ENCODE measurements around the gene HELZ. TPM values are rescaled to one million over a fixed set of nuclear protein-coding genes. Genes with fewer than 3 reads are reported as not detected.

Gene HELZ
- total and polyA plus RNA-seq, 2 donors (not counting 3 experiments of a cell fraction or from before 2014, with no cell fraction given) = 8.0 to 47.3 TPM

GRCh38 chr17:67055041-67055443 is 190.0 kb downstream of the HELZ start:
- dilution Hi-C loops (cut with MboI; ENCODE audit: extremely low pct_ligation_motif_present, low sequenced_read_pairs) (no loop called here), intact Hi-C loops (cut with micrococcal nuclease) (no loop called here)
- H3K27ac ChIP-seq (ENCODE audit: insufficient read depth, low read depth, low read length) = no peak overlapping the region
- ChIA-PET POLR2A (no interaction called here), CTCF (no interaction called here)
- no peak overlapping the region for H3K9ac ChIP-seq (replicated peaks; ENCODE audit: extremely low read depth, insufficient read depth, low read length)
- FAIRE-seq (no peak), DNase-seq (ENCODE audit: low read depth, low spot score) (no peak)
- TF ChIP-seq, protein P1, sequence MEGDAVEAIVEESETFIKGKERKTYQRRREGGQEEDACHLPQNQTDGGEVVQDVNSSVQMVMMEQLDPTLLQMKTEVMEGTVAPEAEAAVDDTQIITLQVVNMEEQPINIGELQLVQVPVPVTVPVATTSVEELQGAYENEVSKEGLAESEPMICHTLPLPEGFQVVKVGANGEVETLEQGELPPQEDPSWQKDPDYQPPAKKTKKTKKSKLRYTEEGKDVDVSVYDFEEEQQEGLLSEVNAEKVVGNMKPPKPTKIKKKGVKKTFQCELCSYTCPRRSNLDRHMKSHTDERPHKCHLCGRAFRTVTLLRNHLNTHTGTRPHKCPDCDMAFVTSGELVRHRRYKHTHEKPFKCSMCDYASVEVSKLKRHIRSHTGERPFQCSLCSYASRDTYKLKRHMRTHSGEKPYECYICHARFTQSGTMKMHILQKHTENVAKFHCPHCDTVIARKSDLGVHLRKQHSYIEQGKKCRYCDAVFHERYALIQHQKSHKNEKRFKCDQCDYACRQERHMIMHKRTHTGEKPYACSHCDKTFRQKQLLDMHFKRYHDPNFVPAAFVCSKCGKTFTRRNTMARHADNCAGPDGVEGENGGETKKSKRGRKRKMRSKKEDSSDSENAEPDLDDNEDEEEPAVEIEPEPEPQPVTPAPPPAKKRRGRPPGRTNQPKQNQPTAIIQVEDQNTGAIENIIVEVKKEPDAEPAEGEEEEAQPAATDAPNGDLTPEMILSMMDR (IDR thresholded peaks at IDR 0.05; ENCODE audit: extremely low read depth in 1 of 2, insufficient read depth in 1 of 2, low read depth in 1 of 2, low read length in 2 of 2) = no peak
- H4K20me1 ChIP-seq (replicated peaks; ENCODE audit: control insufficient read depth, extremely low read depth, insufficient read depth, low read length) = no peaks in the 10 kb centered on the region
- no peaks in the 10 kb centered on the region for H3K79me2 ChIP-seq (ENCODE audit: control insufficient read depth, insufficient read depth, low read length)
- no peaks in the 10 kb centered on the region for H3K4me1 ChIP-seq (ENCODE audit: control insufficient read depth, extremely low read depth, insufficient read depth, low read length)
- BruUV-seq (replicated peaks) = no TSS peak
- H3K9me1 ChIP-seq (replicated peaks; ENCODE audit: control insufficient read depth, extremely low read depth, insufficient read depth, low read length) = no peaks in the 10 kb centered on the region
- no peak overlapping the region for H3K4me2 ChIP-seq (ENCODE audit: insufficient read depth, low read length)
- H2AFZ ChIP-seq (ENCODE audit: low read depth, low read length) = no peak overlapping the region
- H3K9me3 ChIP-seq (replicated peaks; ENCODE audit: control insufficient read depth, insufficient read depth, low read length) = no peaks in the 10 kb centered on the region
- H3K4me3 ChIP-seq (replicated peaks in 1 of 3; ENCODE audit: insufficient read depth in 1 of 3, low read depth in 1 of 3, low read length in 3 of 3) = no peak overlapping the region
- no peaks in the 10 kb centered on the region for H3K27me3 ChIP-seq (ENCODE audit: control insufficient read depth in 2 of 2, insufficient read depth in 2 of 2, low read length in 2 of 2)
- H3K36me3 ChIP-seq (ENCODE audit: control insufficient read depth in 2 of 2, extremely low read depth in 1 of 2, insufficient read depth in 2 of 2, low read length in 2 of 2) = no peaks in the 10 kb centered on the region

DNA sequence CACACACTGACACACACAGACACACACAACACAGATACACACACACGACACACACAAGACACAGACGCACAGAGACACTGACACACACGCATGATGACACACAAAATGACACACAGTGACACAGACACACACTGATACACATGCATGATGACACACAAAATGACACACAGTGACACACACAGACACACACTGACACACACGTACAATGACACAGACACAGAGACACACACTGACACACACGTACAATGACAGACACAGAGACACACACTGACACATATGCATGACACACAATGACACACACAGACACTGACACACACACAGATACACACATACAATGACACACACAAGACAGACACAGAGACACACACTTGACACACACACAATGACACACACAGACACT is 190.4 kb downstream of the HELZ start:
- ChIA-PET POLR2A (no interaction called here), CTCF (no interaction called here)
- no peaks in the 10 kb centered on the region for H3K79me2 ChIP-seq (ENCODE audit: control insufficient read depth, insufficient read depth, low read length)
- no peak overlapping the region for H3K4me3 ChIP-seq (replicated peaks in 1 of 3; ENCODE audit: insufficient read depth in 1 of 3, low read depth in 1 of 3, low read length in 3 of 3)
- intact Hi-C loops (cut with micrococcal nuclease) (no loop called here), dilution Hi-C loops (cut with MboI; ENCODE audit: extremely low pct_ligation_motif_present, low sequenced_read_pairs) (no loop called here)
- no peaks in the 10 kb centered on the region for H3K9me3 ChIP-seq (replicated peaks; ENCODE audit: control insufficient read depth, insufficient read depth, low read length)
- no peaks in the 10 kb centered on the region for H3K36me3 ChIP-seq (ENCODE audit: control insufficient read depth in 2 of 2, extremely low read depth in 1 of 2, insufficient read depth in 2 of 2, low read length in 2 of 2)
- H3K4me1 ChIP-seq (ENCODE audit: control insufficient read depth, extremely low read depth, insufficient read depth, low read length) = no peaks in the 10 kb centered on the region
- no peak for TF ChIP-seq FOS (IDR thresholded peaks at IDR 0.05; ENCODE audit: borderline replicate concordance, insufficient read depth, low read length)
- no peak for TF ChIP-seq EZH2 (IDR thresholded peaks at IDR 0.05; ENCODE audit: borderline replicate concordance, low read depth, low read length, severe bottlenecking)
- no peak for TF ChIP-seq POLR2A (IDR thresholded peaks at IDR 0.05; ENCODE audit: low read depth, low read length)
- no peak for TF ChIP-seq POLR2AphosphoS5 (IDR thresholded peaks at IDR 0.05; ENCODE audit: insufficient read depth, low read depth, low read length)
- TF ChIP-seq, protein P1 (IDR thresholded peaks at IDR 0.05; ENCODE audit: extremely low read depth in 1 of 2, insufficient read depth in 1 of 2, low read depth in 1 of 2, low read length in 2 of 2) = no peak
- H4K20me1 ChIP-seq (replicated peaks; ENCODE audit: control insufficient read depth, extremely low read depth, insufficient read depth, low read length) = no peaks in the 10 kb centered on the region
- FAIRE-seq (no peak), DNase-seq (ENCODE audit: low read depth, low spot score) (no peak)
- no peaks in the 10 kb centered on the region for H3K27me3 ChIP-seq (ENCODE audit: control insufficient read depth in 2 of 2, insufficient read depth in 2 of 2, low read length in 2 of 2)
- no peak overlapping the region for H2AFZ ChIP-seq (ENCODE audit: low read depth, low read length)
- H3K27ac ChIP-seq (ENCODE audit: insufficient read depth, low read depth, low read length) = no peak overlapping the region
- no peak overlapping the region for H3K9ac ChIP-seq (replicated peaks; ENCODE audit: extremely low read depth, insufficient read depth, low read length)
- H3K9me1 ChIP-seq (replicated peaks; ENCODE audit: control insufficient read depth, extremely low read depth, insufficient read depth, low read length) = no peaks in the 10 kb centered on the region
- no TSS peak for BruUV-seq (replicated peaks)
- no peak overlapping the region for H3K4me2 ChIP-seq (ENCODE audit: insufficient read depth, low read length)
